GM12878 (cell line): ENCODE data around the gene FOXF1. TPM values are rescaled to one million over a fixed set of nuclear protein-coding genes. Genes with fewer than 3 reads are reported as not detected.

Source experiments
- ATAC-seq: fragments of 200-7000 bp; cut with Tn5 transposase; 3 replicates; pipeline ENCODE4 v1.9.1; 2020; ENCODE audit warnings: mild to moderate bottlenecking, moderate library complexity
- BruUV-seq: library from RNA; stranded (reverse); fragments of 400-500 nt; replicated peaks from 2 replicates; lab custom pipeline; 2021; lab: Mats Ljungman, UMichigan
- CTCF ChIA-PET: fragments of 300-600 bp; sonication (Branson Sonifier 250); formaldehyde crosslinking; extraction: SDS; loops from one replicate; lab custom pipeline; 2021; ENCODE audit warnings: inconsistent platforms; lab: Yijun Ruan, JAX
- POLR2A ChIA-PET: fragments of 350-600 bp; formaldehyde crosslinking; extraction: SDS; loops from one replicate; lab custom pipeline; 2021; ENCODE audit warnings: inconsistent platforms; lab: Charles Lee
- RAD21 ChIA-PET: fragments of 300-600 bp; sonication (Branson Sonifier 250); formaldehyde crosslinking; loops from one replicate; lab custom pipeline; 2023; ENCODE audit warnings: antibody characterized with exemption; ENCODE audit not compliant: unreplicated experiment; lab: Charles Lee
- SMC1A ChIA-PET: fragments of 300-600 bp; sonication (Branson Sonifier 250); formaldehyde crosslinking; loops from one replicate; lab custom pipeline; 2023; ENCODE audit not compliant: unreplicated experiment, uncharacterized antibody; lab: Charles Lee
- DNase-seq: peaks from one replicate; pipeline ENCODE4 v3.0.0-alpha.2; 2011; ENCODE audit warnings: low read depth, low spot score
- FAIRE-seq: peaks from 3 replicates; lab custom pipeline; 2011; peaks lifted over from hg19 to GRCh38; lab: Jason Lieb, UNC
- H2AFZ ChIP-seq: 2 replicates; pipeline ENCODE4 v1.6.0; 2011; ENCODE audit warnings: low read depth, low read length, control low read depth; ENCODE audit not compliant: control insufficient read depth
- H3K27ac ChIP-seq: 2 replicates; pipeline ENCODE4 v1.5.1; 2011; ENCODE audit warnings: control low read depth; ENCODE audit not compliant: control insufficient read depth, insufficient read depth
- H3K27me3 ChIP-seq, 2 experiments: replicated peaks in 1 of 2; 2 replicates each; pipeline versions ENCODE4 v1.6.0 to v1.6.1; 2011; ENCODE audit warnings: low read length in 1 of 2; ENCODE audit not compliant: control insufficient read depth in 2 of 2, insufficient read depth in 2 of 2
- H3K36me3 ChIP-seq, 2 experiments: 2 replicates each; pipeline ENCODE4 v1.5.1; 2011; ENCODE audit warnings: low read length in 1 of 2; ENCODE audit not compliant: control insufficient read depth in 2 of 2, insufficient read depth in 2 of 2
- H3K4me1 ChIP-seq: 2 replicates; pipeline ENCODE4 v1.6.1; 2011; ENCODE audit warnings: mild to moderate bottlenecking, low read length, moderate library complexity, mixed read lengths; ENCODE audit not compliant: control insufficient read depth, insufficient read depth
- H3K4me2 ChIP-seq: 2 replicates; pipeline ENCODE4 v1.6.0; 2011; ENCODE audit warnings: control low read depth; ENCODE audit not compliant: control insufficient read depth, insufficient read depth
- H3K4me3 ChIP-seq: fragments of 200-600 bp; sonication (generic); 2 replicates; pipeline ENCODE4 v1.5.1; 2016
- H3K79me2 ChIP-seq: 2 replicates; pipeline ENCODE4 v1.6.0; 2011; ENCODE audit warnings: low read length; ENCODE audit not compliant: control insufficient read depth, insufficient read depth
- H3K9ac ChIP-seq: 2 replicates; pipeline ENCODE4 v1.8.0; 2011; ENCODE audit warnings: low read length, control low read depth, mixed read lengths; ENCODE audit not compliant: control insufficient read depth, insufficient read depth
- H3K9me3 ChIP-seq: replicated peaks from 3 replicates; pipeline ENCODE4 v1.5.1; 2011; ENCODE audit warnings: mild to moderate bottlenecking, low read length; ENCODE audit not compliant: control insufficient read depth, insufficient read depth
- H4K20me1 ChIP-seq: 2 replicates; pipeline ENCODE4 v1.6.0; 2011; ENCODE audit not compliant: control insufficient read depth, insufficient read depth
- CUX1 ChIP-seq: IDR thresholded peaks from 2 replicates; pipeline ENCODE4 v1.6.1; 2012; ENCODE audit warnings: improper control_type of control experiment, low read depth, low read length; ENCODE audit not compliant: insufficient replicate concordance
- NFYA ChIP-seq: IDR thresholded peaks from 2 replicates; pipeline ENCODE4 v1.6.1; 2011; ENCODE audit warnings: low read depth, mild to moderate bottlenecking, low read length, improper control_type of control experiment, borderline replicate concordance
- WGBS: methylation state at CpG from one replicate; pipeline ENCODE4 v1.1.6; 2016; ENCODE audit warnings: low lambda C conversion rate; ENCODE audit not compliant: insufficient replicate concordance, insufficient coverage; ENCODE audit errors: missing lambda C conversion rate; 5-methylcytosine and 5-hydroxymethylcytosine counted together
- in situ Hi-C: fragments of 300-500 bp; cut with MboI; formaldehyde crosslinking; loops from 9 replicates; pipeline ENCODE4 v1.14.3; 2018; ENCODE audit warnings: mixed read lengths
- intact Hi-C: fragments of 100-400 bp; cut with micrococcal nuclease; formaldehyde crosslinking; loops from one replicate; pipeline ENCODE4 v1.14.2; 2022; ENCODE audit not compliant: unreplicated experiment
- polyA plus RNA-seq, 11 experiments: library from polyadenylated mRNA; depleted of rRNA in 4 of 11; unstranded in 6 of 11; stranded (reverse) in 5 of 11; fragments of >200 nt; fragmentation: Nextera tagmentation in 4 of 11; fragmentation: Illumina TruSeq in 1 of 11; extraction: Ambion mirVana in 4 of 11; extraction: Trizol in 1 of 11; gene quantifications; 1 replicate in 1 of 11; 2 replicates in 10 of 11; pipeline versions ENCODE4 v1.2.1 to v1.2.3, GENCODE V29; 2011 to 2016; ENCODE audit warnings: inconsistent platforms in 2 of 11, missing spikeins in 2 of 11, low read depth in 1 of 11
- total RNA-seq, 4 experiments: library from RNA; depleted of rRNA in 3 of 4; stranded (reverse); fragments of >200 nt in 3 of 4; fragmentation: Illumina TruSeq in 1 of 4; extraction: Trizol in 1 of 4; gene quantifications; 2 replicates each; pipeline versions ENCODE4 v1.2.1 to v1.2.3, GENCODE V29; 2013 to 2021
- TF ChIP-seq, protein P1 (sequence below): fragments of 450-650 bp; conservative IDR thresholded peaks from 2 replicates; pipeline ENCODE4 v1.6.1; 2017; ENCODE audit warnings: mild to moderate bottlenecking, moderate library complexity

FOXF1 gene
- total and polyA plus RNA-seq, 10 of the 15 experiments (the other 5 are each of a cell fraction or from before 2014, with no cell fraction given), result 0.01 TPM; not detected in 9

DNA sequence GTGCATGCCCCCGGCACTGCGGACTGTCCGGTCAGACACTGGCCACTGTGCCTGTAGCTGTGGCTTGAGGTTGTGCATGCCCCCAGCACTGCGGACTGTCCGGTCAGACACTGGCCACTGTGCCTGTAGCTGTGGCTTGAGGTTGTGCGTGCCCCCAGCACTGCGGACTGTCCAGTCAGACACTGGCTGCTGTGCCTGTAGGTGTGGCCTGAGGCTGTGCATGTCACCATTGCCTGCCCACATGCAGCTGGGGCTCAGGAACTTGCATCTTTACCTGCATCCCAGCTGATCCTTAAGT lies 39.5 kb downstream of the FOXF1 start:
- intact Hi-C loops, result no loop called here

More for the DNA sequence above, 39.5 kb downstream of the FOXF1 start:
- Histone ChIP-seq H3K4me2 (no peak overlapping the region), H3K27me3 (no peaks in the 10 kb centered on the region), H3K4me1 (no peaks in the 10 kb centered on the region), H3K9ac (no peak overlapping the region), H3K79me2 (peaks cover 8% of the 10 kb centered on the region), H3K9me3 (no peaks in the 10 kb centered on the region; the same call in 2 of the 3 replicates), H3K4me3 (no peak overlapping the region), H3K36me3 (peaks cover 0 to 13% of the 10 kb centered on the region in 2 experiments; a peak in 3 of 4 replicates), H4K20me1 (no peaks in the 10 kb centered on the region), H2AFZ (no peak overlapping the region), H3K27ac (no peak overlapping the region)
- ChIA-PET CTCF (interaction anchor here (1.1 kb wide), 1 partner anchor 513 kb away, joined by 3 read pairs; no protein-coding TSS in a partner anchor), RAD21 (no interaction called here), POLR2A (no interaction called here), SMC1A (no interaction called here)
- TF ChIP-seq CUX1, result no peak
- no peak for TF ChIP-seq NFYA
- TF ChIP-seq, protein P1, sequence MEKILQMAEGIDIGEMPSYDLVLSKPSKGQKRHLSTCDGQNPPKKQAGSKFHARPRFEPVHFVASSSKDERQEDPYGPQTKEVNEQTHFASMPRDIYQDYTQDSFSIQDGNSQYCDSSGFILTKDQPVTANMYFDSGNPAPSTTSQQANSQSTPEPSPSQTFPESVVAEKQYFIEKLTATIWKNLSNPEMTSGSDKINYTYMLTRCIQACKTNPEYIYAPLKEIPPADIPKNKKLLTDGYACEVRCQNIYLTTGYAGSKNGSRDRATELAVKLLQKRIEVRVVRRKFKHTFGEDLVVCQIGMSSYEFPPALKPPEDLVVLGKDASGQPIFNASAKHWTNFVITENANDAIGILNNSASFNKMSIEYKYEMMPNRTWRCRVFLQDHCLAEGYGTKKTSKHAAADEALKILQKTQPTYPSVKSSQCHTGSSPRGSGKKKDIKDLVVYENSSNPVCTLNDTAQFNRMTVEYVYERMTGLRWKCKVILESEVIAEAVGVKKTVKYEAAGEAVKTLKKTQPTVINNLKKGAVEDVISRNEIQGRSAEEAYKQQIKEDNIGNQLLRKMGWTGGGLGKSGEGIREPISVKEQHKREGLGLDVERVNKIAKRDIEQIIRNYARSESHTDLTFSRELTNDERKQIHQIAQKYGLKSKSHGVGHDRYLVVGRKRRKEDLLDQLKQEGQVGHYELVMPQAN, result no peak
- no TSS peak for BruUV-seq
- ATAC-seq, result no peak
- DNase-seq, result no peak
- FAIRE-seq, result no peak
- 99% methylated on average over 7 of the region's 7 CpGs for WGBS
- in situ Hi-C loops, result loop anchor here (10.0 kb wide), 1 partner anchor 845 kb away; the partner anchor contains the start of gene MAP1LC3B
